ENCODE data around the gene ART1. TPM values are rescaled to one million over a fixed set of nuclear protein-coding genes. Genes with fewer than 3 reads are reported as not detected.

ART1 gene
- total RNA-seq, 1 experiment from 2014 or later = not detected

GRCh38 chr11:3709977-3710376 is 65.0 kb downstream of the ART1 start:
- peak overlapping the region; percentile 23 for H3K9ac ChIP-seq (ENCODE audit: extremely low read depth, insufficient read length, low read length)
- H3T11ph ChIP-seq (ENCODE audit: low read length) = no peak overlapping the region
- no peak overlapping the region for H2BK120ac ChIP-seq (ENCODE audit: low read depth, low read length, poor library complexity, severe bottlenecking)
- no peak overlapping the region for H3K14ac ChIP-seq (ENCODE audit: insufficient read depth, low read length)
- no peaks in the 10 kb centered on the region for H3K27me3 ChIP-seq (ENCODE audit: insufficient read depth, low read length)
- H2BK5ac ChIP-seq (ENCODE audit: insufficient read length, low read length) = no peak overlapping the region
- no peak for DNase-seq
- peaks cover 4% of the 10 kb centered on the region; the same call in 1 of the 2 replicates for H3K4me1 ChIP-seq (ENCODE audit: insufficient read depth, low read length)
- no peak overlapping the region for H3K4ac ChIP-seq (ENCODE audit: low read depth, low read length)
- H2AFZ ChIP-seq (ENCODE audit: low read length) = no peak overlapping the region
- H3K56ac ChIP-seq (ENCODE audit: insufficient read length, low read depth, low read length) = no peak overlapping the region
- no CpG with 5 or more reads among the region's 1 CpG for WGBS (ENCODE audit: extremely low coverage, insufficient read length, low lambda C conversion rate)
- H2BK12ac ChIP-seq (ENCODE audit: insufficient read length, low read depth, low read length) = no peak overlapping the region
- TF ChIP-seq, protein P1, sequence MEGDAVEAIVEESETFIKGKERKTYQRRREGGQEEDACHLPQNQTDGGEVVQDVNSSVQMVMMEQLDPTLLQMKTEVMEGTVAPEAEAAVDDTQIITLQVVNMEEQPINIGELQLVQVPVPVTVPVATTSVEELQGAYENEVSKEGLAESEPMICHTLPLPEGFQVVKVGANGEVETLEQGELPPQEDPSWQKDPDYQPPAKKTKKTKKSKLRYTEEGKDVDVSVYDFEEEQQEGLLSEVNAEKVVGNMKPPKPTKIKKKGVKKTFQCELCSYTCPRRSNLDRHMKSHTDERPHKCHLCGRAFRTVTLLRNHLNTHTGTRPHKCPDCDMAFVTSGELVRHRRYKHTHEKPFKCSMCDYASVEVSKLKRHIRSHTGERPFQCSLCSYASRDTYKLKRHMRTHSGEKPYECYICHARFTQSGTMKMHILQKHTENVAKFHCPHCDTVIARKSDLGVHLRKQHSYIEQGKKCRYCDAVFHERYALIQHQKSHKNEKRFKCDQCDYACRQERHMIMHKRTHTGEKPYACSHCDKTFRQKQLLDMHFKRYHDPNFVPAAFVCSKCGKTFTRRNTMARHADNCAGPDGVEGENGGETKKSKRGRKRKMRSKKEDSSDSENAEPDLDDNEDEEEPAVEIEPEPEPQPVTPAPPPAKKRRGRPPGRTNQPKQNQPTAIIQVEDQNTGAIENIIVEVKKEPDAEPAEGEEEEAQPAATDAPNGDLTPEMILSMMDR (conservative IDR thresholded peaks at IDR 0.05) = no peak
- no peaks in the 10 kb centered on the region for H3K79me1 ChIP-seq (ENCODE audit: insufficient read depth, low read depth, low read length, poor library complexity, severe bottlenecking)
- H3K27ac ChIP-seq (ENCODE audit: insufficient read length, low read depth, low read length) = peak overlapping the region; percentile 41
- no peak overlapping the region for H2BK20ac ChIP-seq (ENCODE audit: low read depth, low read length, poor library complexity, severe bottlenecking)
- no peaks in the 10 kb centered on the region for H3K23me2 ChIP-seq (ENCODE audit: insufficient read length, low read depth, low read length, poor library complexity, severe bottlenecking)
- Mint-ChIP-seq H3K27ac (peak overlapping the region in 2 of 3 experiments; percentile 48 to 88; a peak in 1 of 7 replicates), H3K4me3 (peak overlapping the region; percentile 13 to 55; a peak in 4 of 5 replicates), H3K9me3 (no peaks in the 10 kb centered on the region), H3K27me3 (ENCODE audit: low read depth) (no peaks in the 10 kb centered on the region), H3K4me1 (peaks cover 29 to 36% of the 10 kb centered on the region in 2 experiments), H3K36me3 (ENCODE audit: insufficient read depth in 1 of 3, low read depth in 3 of 3) (peaks cover 32 to 70% (median 59%) of the 10 kb centered on the region in 3 experiments)
- H3K4me2 ChIP-seq (ENCODE audit: insufficient read depth, insufficient read length, low read length) = peak overlapping the region; percentile 56
- H3K18ac ChIP-seq (ENCODE audit: insufficient read length, low read depth, low read length) = no peak overlapping the region
- H3K9me3 ChIP-seq (ENCODE audit: control insufficient read depth, low read depth, low read length) = no peaks in the 10 kb centered on the region
- H4K5ac ChIP-seq (ENCODE audit: insufficient read length, low read depth, low read length) = no peak overlapping the region
- no peak overlapping the region for H4K91ac ChIP-seq (ENCODE audit: insufficient read length, low read depth, low read length)
- H2AK5ac ChIP-seq (ENCODE audit: insufficient read length, low read length) = no peak overlapping the region
- H4K20me1 ChIP-seq (ENCODE audit: control insufficient read depth, insufficient read depth, insufficient read length) = no peaks in the 10 kb centered on the region
- no peak overlapping the region for H4K8ac ChIP-seq (replicated peaks; ENCODE audit: insufficient read length, low read depth, low read length)
- H3K23ac ChIP-seq (ENCODE audit: insufficient read length, low read depth, low read length) = no peak overlapping the region
- no peaks in the 10 kb centered on the region for H3K79me2 ChIP-seq (ENCODE audit: insufficient read depth, low read length)
- H2BK15ac ChIP-seq (ENCODE audit: low read depth, low read length) = no peak overlapping the region
